SH-SY5Y (cell line): ENCODE measurements around the gene GPC1.

Experiments used
- GATA2 ChIP-seq: IDR thresholded peaks from 2 replicates; pipeline ENCODE4 v1.6.1; 2011; ENCODE audit warnings: mild to moderate bottlenecking, low read depth, low read length
- GATA3 ChIP-seq: IDR thresholded peaks from 2 replicates; pipeline ENCODE4 v1.6.1; 2011; ENCODE audit warnings: low read depth, mild to moderate bottlenecking, low read length, moderate library complexity

GRCh38 chr2:240401308-240401707 is 34.2 kb upstream of the GPC1 start:
- TF ChIP-seq GATA2 (no peak), GATA3 (no peak)
